DMS 273 (cell line): ENCODE results near the gene NCOA3.
A peak's percentile ranks its signal among the peaks of the same experiment; 100 is the strongest.

Experiments used
- DNase-seq: peaks from one replicate; lab custom pipeline; 2025; ENCODE audit not compliant: unreplicated experiment; lab: John Stamatoyannopoulos, UW

The NCOA3 gene

DNA sequence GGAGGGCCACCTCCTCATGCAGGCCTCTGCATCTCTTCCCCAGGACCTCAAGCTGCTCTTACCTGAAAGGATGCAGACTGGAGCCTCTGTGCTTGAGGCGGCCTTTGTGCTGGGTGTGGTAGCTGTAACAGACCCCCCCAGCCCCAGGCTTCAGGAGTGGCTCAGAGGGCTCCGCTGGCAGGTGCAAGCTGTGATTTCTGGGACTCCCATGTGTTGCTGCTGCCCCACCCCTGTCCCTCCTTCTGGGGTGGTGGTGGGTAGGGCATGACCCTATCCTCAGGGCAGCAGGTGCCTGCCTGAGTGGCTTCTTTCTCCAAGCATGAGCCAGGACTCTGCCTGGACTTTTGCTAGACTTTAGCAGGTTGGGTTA lies 162.4 kb downstream of the NCOA3 start:
- no peak for DNase-seq

DNA sequence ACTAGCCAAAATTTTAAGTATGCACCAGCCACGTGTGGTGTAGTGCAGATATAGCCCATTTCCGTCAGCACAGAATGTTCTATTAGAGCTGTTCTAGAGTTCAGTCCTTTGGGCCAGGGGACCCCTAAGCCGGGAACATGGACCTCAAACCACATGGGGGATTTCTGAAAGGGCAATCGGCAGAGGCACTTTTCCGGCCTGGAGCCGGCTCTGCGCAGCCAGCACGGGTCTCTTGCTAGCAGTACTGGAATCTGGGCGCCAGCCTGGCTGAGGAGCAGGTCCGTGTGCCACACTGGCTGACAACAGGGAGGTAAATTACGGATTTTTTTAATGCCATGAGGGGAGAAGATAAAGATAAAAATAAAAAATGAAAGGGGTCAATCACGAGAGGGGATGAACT lies 163.1 kb downstream of the NCOA3 start:
- DNase-seq, result no peak

DNA sequence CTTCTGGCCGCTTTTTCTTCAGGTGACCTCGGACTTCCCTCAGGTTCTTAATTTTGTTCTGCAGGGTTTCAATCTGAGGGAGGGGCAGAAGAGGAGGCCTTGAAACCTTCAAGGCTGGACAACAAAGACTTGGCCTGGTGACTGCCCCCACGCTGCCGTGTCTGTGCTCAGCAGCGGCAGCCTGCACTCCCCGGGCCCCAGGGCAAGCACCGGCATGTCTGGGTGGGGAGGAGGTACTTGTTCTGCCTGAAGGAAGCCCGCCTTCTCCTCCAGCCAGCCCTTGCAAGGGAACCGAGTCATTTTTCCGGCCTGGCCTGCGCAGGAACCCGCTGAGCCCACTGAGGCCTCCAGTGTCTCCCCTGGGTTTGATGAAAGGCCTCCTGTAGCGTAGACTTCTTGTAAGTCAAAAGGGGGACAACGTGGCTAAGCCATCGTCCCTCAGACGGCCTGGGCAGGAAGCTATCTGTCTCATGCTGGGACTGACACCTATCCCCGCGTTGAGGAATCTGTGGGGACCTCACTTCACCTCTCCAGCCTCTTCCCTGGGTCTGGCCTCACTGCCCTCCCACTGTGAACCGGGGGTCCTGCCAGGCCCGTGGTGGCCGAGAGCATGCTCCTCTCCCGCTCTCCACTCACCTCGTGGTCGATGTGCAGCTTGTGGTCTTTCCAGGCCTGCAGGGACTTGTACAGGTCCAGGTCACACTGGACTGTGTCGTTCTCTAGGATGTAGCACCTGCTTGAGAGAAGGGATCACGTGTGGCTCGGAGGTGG lies 163.7 kb downstream of the NCOA3 start:
- DNase-seq, result peak; percentile 16

DNA sequence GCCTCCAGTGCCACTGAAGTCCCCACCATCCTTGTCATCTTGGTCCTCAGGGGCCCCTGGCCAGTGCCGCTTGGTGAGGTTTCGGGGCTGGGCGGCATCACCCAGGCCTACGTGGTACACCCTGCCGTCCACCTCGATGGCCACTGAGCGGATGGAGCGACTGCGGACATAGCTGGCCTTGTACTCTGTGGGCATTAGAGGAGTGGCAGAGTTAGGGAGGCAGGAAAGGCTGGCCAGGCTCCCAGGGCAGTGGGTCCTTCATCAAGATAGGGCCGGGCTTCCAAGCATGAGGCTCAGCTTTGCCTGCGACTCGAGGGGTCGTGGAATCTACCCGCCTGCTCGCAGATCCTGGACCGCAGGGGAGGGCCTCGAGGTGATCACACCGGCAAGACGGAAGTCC lies 164.6 kb downstream of the NCOA3 start:
- DNase-seq, result no peak

DNA sequence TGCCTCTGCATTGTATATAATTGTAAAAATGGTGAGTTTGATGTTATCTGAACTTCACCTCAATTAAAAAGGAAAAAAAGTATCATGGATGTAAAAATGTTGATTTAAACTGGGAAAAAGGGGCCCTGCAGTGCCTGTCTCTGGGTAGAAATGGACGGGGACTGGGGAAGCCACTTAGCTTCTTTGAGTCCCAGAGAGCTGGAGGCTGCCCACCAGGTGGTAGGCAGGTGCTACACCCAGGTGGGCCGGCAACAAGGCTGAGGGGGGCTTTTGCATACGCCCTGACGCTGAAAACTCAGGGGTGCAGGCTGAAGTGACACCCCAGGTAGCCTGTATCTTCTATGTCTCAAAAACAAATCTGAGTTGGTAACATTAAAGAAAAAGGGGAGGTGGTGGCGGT lies 165.4 kb downstream of the NCOA3 start:
- no peak for DNase-seq

DNA sequence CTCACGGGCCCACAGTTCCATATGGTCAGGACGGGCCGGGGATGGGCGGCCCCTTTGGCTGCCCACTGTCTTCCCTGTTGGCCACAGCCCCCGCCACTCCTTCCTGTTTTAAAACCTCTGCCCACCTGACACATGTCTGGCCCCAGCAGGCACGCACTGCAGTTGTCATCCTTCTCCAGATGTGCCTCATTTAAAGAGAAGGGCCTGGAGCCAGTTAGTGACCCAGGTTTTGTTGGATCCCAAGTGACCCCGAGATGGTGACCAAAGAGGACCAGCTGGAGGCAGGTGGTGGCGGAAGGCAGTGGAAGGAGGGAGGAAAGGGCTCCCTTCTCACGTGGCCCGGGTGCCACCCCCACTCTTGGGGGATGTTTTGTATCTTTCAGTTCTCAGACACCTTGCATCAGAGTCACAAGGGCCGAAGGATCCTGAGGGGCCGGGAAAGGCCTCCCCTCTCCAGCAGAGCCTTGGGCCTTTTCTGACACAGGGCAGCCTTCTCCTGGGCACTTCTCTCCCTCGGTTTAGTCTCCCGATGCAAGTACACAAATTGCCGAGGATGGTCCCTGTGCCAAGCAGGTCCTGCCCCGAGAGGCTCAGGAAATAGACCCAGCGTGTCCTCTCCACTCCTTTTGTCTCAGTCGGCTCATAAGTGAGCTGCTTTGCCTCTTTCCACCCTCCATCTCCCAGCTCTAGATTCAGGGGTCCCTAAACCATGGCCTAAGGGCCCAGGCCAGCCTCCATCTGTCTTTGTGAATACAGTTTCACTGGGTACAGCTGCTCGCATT lies 166.0 kb downstream of the NCOA3 start:
- DNase-seq, result peak; percentile 17

DNA sequence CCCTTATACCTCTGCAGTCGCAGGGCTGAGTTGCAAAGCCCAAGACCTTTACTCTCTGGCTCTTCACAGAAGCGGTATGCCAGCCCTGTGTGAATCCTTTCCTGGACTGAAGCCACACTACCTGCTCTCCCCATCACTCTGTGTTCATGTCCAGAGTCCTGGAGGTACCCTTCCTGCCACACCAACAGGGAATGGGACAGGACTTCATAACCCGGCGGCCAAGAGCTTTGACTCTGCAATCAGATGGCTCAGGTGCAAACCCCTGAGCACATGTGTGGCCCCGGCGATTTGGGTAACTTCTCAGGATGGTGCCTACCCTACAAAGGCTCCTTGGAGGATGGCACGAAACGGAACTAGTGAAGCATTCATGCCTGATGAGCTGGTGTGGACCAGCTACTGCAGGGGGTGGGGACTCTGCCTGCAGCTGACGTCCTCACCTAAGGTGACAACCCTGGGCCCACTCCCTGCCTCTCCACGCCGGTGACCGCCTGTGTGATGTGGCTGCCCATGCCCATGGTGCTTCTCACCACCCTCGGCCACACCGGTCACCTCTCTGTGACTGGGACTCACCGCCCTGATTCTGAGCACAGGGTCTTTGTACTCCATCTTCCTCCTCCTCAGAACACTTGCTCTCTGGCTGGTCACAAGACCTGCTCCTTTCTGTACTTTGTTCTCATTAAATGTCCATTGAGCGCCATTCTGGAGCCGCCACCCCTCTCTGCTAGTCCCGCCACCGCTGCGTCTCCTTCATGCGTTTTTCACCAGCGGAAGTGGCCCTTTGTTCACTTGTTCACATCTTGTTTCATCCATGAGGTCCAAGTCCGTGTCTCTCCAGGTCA lies 166.8 kb downstream of the NCOA3 start:
- DNase-seq, result no peak

DNA sequence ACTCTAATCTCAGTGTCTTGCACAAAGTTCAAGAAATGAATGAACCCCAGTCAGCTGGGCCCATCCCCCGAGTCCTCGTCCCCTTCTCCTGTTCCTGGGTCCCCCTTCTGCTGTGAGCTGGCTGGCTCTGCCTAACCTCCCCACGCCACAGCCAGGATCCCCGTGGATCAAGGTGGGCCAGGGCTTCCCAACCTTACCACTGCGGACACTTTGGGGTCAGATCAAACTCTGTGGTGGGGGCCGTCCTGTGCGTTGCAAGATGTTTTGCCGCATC lies 167.4 kb downstream of the NCOA3 start:
- no peak for DNase-seq

DNA sequence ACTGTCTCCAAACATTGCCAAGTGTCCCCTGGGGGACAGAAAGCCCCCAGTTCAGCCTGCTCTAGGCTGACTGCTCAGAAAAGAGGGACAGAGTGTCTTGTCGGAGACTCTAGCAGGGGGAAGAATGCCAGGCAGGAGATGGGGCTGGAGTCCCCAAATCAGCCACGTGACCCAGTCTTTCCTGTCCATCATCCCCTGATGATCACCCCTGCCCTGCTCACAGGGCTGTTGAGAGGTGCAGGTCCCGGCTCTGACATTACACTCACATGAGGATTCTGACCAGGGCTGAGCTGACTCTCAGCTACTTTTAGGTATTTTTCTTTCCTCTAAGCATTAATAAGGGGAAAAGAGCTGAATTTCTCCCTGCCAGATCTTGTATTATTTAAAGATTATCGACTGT lies 167.8 kb downstream of the NCOA3 start:
- no peak for DNase-seq

DNA sequence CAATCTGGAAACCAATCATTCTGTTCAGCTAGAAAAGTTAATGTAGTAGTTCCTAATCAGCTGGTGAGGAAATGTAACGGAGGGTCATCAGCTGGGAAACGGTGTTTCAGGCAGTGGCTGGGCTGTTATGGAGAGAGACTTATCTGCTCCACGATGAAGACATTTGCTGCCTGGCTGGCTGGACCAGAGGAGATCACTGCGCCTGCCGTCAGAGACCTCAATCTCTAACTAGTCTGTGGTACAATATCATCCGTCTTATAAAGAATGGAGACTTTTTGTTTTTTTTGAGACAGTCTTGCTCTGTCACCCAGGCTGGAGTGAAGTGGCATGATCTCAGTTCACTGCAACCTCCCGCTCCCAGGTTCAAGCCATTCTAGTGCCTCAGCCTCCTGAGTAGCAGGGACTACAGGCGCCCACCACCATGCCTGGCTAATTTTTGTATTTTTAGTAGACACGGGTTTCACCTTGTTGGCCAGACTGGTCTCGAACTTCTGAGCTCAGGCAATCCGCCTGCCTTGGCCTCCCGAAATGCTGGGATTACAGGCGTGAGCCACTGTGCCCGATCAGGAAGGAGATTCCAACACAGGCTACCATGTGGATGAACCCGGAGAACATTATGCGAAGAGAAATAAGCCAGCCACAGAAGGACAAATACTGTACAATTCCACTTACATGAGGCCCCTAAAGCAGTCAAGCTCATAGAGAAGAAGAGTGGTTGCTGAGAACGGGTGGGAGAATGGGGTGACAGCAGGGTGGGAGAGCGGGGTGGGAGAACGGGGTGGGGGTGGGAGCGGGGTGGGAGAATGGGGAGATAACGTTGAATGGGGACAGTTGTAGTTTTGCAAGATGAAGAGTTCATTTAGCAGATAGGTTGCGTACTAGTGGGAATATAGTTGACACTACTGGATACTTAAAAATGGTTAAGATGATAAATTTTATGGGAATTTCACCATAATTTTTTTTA lies 168.5 kb downstream of the NCOA3 start:
- DNase-seq, result no peak

DNA sequence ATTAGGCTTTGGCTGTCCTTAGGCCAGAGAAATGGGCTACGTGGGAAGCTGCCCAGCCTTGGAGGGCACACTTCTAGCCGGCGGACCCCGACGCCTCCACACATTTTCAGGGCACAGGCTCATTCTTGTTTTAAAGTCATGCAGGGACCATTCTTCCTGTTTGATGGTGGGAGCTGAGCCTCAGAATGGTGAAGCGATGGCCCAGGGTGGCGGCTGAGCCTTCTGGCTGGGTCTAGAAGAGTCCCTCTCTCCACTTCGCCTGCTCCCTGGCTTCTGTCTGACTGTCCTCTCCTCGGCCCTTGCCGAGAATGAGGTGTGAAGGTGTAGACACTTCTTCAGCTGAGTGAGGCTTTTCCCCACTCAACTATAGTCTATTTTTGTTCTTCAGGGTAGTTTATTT lies 169.2 kb downstream of the NCOA3 start:
- DNase-seq, result no peak

DNA sequence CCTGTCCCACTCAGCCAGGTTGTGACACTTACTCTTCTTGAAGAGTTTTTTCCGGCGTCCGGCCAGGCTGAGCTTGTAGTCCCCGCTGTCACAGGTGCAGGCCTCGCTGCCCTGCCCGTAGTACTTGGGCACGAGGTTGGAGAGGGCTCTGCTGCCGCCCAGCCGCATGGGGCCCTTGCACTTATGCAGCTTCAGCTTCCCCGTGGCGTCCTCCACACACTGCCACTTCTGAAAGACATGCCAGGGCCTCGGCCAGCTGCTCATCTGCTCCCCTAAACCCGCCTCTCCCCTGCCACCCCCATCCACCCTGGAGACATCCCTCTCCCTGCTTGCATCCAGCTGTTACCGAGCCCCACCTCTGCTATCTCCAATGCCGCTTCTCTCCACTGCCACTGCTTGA lies 170.5 kb downstream of the NCOA3 start:
- DNase-seq, result no peak

DNA sequence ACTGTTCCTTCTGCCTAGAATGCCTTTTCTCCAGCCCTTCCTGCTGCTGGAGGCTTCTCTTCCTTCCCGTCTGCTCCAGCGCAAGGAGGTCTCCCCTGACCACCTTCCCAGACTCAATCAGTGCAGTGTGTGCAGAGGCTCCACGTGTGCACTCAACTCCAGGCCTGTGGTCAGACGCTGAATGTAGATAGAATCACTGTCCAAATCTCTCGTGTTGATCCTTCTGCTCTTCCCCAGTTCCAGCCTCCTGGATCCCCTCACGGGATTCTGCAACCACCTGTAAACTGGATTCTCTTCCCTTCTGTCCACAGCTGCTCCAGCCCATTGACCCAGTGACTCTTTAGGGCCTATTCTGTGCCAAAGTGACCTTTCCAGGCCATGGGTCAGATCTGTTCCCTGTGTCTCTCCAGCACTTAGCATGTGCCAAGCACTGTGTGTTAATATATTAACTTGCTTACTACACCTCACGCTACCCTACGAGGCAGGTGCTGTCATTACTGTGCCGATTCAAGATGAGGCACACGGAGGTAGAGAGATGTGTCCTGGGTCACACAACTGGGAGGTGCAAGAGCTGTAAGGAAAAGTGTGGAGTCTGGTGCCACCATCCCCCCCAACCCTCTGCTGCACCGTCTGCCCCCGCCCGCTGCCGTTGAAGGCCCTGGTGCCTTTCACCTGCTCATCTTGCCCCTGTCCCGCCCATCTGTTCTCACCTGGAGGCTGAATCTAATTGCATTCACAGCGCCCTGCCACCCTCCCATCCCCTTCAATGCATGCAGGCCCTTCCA lies 171.4 kb downstream of the NCOA3 start:
- DNase-seq, result no peak

DNA sequence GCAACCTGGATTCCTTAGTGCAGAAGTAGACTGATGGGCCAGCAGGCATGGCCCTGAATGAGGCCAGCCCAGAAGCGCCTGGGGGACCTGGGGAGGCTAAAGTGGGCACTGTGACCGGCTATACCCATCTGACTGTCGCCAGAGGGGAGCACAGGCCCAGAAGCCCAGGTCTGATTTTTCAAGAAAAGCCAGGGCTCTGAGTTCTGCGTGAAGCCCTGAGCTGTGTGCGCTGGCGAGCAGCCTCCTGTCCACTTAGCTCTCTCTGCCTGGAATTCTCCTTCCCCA lies 171.9 kb downstream of the NCOA3 start:
- DNase-seq, result no peak

DNA sequence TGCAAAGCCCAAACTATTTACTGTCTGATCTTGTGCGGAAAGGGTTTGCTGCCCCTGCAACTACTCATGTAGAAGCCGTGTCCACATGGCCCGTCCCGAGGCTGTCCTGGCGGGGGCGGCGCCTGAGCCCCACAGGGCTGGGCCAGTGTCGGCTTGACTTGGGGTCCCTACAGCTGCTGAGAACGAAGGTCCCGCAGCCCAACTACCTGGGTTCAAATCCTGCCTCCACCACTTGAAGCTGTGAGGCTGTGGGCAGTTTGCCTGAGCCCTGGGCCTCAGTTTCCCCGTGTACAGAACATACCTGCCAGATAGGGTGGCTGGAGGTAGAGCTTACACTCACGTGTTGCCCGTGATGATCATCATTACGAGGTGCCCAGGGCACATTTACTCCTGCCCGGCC lies 172.5 kb downstream of the NCOA3 start:
- no peak for DNase-seq

DNA sequence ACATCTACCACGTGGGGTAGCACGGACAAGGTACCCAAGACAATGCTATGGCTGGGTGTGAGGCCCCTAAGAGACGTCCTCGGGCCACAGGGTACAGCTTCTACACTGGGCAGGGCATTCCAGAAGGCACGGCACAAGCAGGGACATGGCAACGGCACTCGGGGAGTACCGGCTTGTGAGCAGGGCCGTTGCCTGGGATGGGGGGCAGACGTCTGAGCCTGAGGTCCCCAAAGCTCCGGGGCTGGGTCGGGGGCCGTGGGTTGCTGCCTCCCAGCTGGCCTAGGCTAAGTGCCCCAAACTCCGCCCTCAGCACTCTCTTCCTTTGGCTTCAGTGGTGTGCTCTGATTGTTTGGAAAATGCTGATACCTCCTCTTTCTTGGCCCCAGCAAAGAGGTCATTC lies 173.0 kb downstream of the NCOA3 start:
- no peak for DNase-seq

DNA sequence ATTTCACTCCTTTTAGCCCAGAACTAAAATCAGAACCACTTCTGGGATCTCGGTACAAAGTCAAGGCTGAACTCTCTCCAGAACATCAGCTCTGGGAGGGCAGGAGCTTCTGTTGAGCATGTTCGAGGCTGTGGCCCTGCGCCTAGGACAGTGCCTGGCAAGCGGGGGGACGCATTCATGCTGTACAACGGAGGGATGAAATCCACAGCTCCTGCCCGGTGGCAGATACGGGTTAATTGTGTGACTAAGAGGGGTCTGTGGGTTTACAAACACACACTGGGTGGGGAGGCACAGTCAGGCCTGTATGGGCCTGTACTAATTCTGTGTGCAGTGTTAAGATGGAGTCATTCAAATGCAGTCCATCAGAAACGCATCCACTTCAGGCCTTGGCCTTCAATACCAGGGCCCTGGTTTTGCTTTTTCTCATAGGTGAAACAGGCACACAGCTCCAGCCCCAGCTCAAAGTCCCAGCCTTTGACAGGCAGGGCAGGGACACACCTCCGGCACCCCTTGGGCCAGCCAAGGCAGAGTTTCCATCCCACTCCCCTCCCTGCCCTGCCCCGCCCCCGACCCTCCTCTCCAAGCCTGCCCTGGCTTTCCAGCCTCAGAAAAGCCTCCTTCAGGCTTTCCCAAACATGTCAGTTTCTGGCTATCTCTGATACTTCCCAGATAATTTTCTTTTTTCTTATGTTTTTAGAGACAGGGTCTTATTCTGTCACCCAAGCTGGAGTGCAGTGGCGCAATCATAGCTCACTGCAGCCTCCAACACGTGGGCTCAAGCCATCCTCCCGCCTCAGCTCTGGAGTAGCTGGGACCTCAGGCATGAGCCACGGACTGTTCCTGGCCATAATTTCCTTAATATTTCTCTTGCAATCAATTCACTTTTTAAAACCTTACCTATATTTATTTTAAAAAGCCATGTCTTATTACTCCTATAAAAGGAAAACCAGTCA lies 173.8 kb downstream of the NCOA3 start:
- DNase-seq, result no peak

DNA sequence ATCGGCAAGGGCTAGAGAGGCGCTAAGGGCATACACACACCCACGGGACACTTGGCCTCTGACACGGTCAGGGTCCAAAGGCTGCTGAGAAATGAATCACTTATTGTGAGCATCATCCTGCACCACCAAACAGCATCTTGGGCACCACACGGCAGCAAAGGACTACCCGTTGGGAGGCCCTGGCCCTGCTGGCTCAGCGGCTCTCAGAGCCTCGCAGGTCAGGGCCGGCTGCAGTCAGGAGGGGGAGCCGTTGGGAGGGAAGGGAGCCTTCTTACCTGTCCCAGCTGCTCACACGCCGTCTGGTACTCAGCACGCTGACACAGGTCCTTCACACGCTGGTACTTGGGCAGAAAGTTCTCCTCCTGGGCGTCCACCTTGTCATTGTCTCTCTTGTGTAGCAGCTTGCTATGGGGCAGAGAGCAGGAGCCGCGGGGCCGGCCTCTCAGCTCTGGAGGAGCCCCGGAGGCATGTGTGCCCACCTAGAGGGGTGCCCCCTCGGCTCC lies 174.6 kb downstream of the NCOA3 start:
- DNase-seq, result no peak
